ENCODE measurements around the gene SAMD1.

- TF ChIP-seq CTCF (conservative IDR thresholded peaks at IDR 0.05; ENCODE audit: low read depth, low read length), result no peak
- no peak for TF ChIP-seq EZH2 (IDR thresholded peaks at IDR 0.05; ENCODE audit: low read length, unreplicated experiment)
- TF ChIP-seq EZH2phosphoT487 (IDR thresholded peaks at IDR 0.05; ENCODE audit: borderline replicate concordance, low read length), result no peak
Observed at GRCh38 chr19:14138576-14139265, 48.2 kb upstream of the SAMD1 start.

Data from PC-3 (cell line).